Activated naive CD4-positive, alpha-beta T cell treated with anti-CD3 and anti-CD28 coated beads, Interleukin-2, amount 10 ng/mL, durations not matched to agents 7 days and 5 days (primary cell): ENCODE measurements around the gene PRMT7.

ENCODE experiments used
- CTCF ChIA-PET: fragments of 350-600 bp; sonication (Branson Sonifier 250); formaldehyde crosslinking; loops from one replicate; lab custom pipeline; 2021; ENCODE audit warnings: antibody characterized with exemption; lab: Charles Lee
- DNase-seq: peaks from one replicate; pipeline ENCODE4 v3.0.0-alpha.2; 2020
- H3K27ac Mint-ChIP-seq: one replicate; pipeline ENCODE4 v1.8.0; 2021; ENCODE audit warnings: mild to moderate bottlenecking, moderate library complexity, mixed read lengths
- H3K27me3 Mint-ChIP-seq: one replicate; pipeline ENCODE4 v1.8.0; 2021; ENCODE audit warnings: mild to moderate bottlenecking, mixed read lengths
- H3K36me3 Mint-ChIP-seq: one replicate; pipeline ENCODE4 v1.8.0; 2021; ENCODE audit warnings: mixed read lengths
- H3K4me1 Mint-ChIP-seq: one replicate; pipeline ENCODE4 v1.8.0; 2021; ENCODE audit warnings: mixed read lengths
- H3K4me3 Mint-ChIP-seq: one replicate; pipeline ENCODE4 v1.8.0; 2021; ENCODE audit warnings: mild to moderate bottlenecking, moderate library complexity, mixed read lengths
- H3K9me3 Mint-ChIP-seq: one replicate; pipeline ENCODE4 v1.8.0; 2021; ENCODE audit warnings: mixed read lengths

PRMT7 gene, protein sequence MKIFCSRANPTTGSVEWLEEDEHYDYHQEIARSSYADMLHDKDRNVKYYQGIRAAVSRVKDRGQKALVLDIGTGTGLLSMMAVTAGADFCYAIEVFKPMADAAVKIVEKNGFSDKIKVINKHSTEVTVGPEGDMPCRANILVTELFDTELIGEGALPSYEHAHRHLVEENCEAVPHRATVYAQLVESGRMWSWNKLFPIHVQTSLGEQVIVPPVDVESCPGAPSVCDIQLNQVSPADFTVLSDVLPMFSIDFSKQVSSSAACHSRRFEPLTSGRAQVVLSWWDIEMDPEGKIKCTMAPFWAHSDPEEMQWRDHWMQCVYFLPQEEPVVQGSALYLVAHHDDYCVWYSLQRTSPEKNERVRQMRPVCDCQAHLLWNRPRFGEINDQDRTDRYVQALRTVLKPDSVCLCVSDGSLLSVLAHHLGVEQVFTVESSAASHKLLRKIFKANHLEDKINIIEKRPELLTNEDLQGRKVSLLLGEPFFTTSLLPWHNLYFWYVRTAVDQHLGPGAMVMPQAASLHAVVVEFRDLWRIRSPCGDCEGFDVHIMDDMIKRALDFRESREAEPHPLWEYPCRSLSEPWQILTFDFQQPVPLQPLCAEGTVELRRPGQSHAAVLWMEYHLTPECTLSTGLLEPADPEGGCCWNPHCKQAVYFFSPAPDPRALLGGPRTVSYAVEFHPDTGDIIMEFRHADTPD

DNA sequence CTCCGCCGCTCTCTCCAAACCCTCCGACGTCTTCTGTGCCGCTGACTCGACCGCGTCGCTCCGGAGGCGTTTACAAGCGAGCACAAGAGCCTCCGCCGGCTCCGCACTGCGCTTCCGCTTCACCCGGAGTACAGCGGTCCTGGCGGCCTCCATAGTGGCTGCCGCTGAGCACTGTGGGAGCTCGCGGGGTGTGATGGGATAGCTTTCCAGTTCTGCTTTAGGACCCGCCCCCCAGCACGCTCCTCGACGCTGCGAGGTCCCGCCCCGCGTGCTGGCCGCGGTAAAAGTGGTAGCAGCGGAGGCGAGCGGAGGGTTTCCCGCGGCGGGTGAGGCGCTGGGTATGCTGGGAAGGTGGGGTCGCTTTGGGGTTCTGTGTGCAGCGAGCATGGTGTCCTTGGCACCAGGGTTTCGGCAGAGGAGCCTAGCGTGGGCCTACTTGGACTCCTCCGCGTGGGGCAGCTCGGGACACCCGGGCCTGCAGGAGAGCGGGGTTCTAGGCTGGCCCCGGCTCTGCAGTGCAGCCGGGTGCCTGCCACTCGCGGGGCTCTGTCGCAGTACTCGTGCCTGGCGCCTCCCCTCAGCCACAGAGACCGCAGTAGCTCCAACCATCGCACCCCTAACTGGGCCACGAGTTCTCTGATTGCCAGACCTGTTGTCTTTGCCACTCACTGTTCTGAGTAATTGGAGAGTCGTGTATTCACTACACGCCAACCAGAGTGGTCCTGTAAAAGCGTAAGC is at the start of gene PRMT7, which contains the start of gene SLC7A6OS:
Gene PRMT7, plus strand, starts transcription at position 246 of the 738 bp plus-strand sequence. CDS start 4,961 bp downstream, outside the sequence.
Gene SLC7A6OS, minus strand, starts transcription at position 173 of the 738 bp plus-strand sequence. Its CDS starts 20 bp downstream, at position 153.
- Mint-ChIP-seq H3K9me3 (no peaks in the 10 kb centered on the region), H3K4me1 (peaks cover 51% of the 10 kb centered on the region), H3K27ac (peak within 1 kb of the TSS; percentile 99), H3K36me3 (peaks cover 30% of the 10 kb centered on the region), H3K4me3 (peak within 1 kb of the TSS; percentile 86), H3K27me3 (no peaks in the 10 kb centered on the region)
- CTCF ChIA-PET = interaction anchor here (0.9 to 2.4 kb wide), 13 partner anchors 17 to 218 kb away, joined by 3 to 30 read pairs (median 4); partner anchors contain the start of gene SLC7A6
- DNase-seq = peak; percentile 96

DNA sequence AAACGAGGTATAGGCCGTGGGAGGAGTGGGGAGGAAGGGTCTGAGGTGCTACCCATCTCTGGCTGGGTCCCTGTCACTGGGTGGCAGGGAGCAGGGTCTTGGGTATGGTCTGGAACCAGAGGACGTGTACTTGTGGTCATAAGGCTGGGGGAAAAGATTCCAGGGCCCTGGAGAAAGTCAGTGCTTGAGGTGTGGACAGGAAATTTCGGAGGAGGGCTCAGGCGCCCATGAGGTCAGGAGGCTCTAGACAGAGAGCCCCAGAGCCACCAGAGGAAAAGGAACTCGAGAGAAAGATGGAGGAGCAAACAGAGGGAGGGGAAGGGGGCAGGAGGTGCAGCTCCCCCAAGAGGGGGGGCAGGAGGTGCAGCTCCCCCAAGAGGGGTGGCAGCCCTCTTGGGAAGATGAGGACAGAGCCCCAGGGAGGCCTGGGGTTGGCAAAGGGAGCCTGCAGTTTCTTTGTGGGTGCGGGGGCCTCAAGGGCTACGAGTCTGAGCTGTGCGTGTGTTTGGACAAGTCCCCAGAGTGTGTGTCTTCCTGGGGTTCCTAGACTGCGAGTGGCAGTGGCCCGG is 47.2 kb upstream of the PRMT7 start:
- Mint-ChIP-seq H3K9me3 (no peaks in the 10 kb centered on the region), H3K36me3 (peaks cover 22% of the 10 kb centered on the region), H3K4me3 (peak overlapping the region; percentile 91), H3K27ac (peak overlapping the region; percentile 94), H3K27me3 (no peaks in the 10 kb centered on the region), H3K4me1 (peaks cover 58% of the 10 kb centered on the region)
- CTCF ChIA-PET = interaction anchor here (0.6 to 9.7 kb wide), 30 partner anchors 8 to 174 kb away, joined by 3 to 432 read pairs (median 5); partner anchors contain the start of genes PRMT7 and SLC7A6OS
- no peak for DNase-seq

DNA sequence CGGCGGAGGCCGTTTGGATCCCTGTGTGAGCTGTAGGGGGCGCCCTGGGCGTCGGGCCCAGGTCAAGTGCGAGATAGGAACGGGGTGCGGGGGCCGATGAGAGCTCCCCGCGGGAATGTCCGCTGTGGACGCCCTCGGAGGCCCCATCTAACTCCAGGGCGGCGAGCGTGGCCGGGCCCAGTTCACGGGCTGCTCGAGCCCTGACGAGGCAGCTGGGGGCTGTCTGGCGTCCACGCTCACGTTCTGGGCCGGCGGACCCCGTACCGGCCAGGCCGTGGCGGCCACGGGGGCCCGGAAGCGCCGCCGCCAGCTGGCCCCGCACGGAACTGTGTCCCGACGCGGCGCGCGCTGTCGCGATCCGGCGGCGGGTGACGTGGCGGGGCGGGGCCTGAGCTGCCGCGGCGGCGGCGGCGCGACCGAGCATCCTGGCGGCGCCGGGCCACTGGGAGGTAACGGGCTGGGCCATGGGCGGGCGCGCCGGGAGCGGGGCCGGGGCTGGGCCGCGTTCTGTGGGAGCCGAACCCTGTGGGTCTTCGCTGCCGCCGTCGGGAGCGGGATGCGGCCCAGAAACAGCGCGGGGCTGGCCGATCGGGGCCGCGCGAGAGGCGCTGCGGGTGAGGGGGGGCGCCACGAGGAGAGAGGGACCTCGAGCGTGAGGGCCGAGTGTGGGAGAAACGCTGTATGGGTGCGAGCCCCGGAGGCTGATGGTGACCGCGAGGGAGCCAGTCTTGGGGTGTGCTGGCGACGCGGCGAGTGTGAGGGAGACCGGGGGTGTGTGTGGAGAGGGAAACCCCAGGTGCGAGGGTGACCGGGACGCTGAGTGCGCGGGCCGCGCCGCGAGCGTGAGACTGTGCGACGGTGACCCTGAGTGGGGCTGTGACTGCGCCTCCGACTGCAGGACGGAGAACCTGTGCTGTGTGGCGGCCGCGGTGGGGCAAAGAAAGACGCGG is 46.4 kb upstream of the PRMT7 start, which contains the start of gene SLC7A6:
Gene SLC7A6, plus strand, starts transcription at position 399 of the 950 bp plus-strand sequence. CDS start 10,201 bp downstream, outside the sequence.
- H3K27me3 Mint-ChIP-seq = no peaks in the 10 kb centered on the region
- H3K4me1 Mint-ChIP-seq = peaks cover 66% of the 10 kb centered on the region
- CTCF ChIA-PET = interaction anchor here (0.6 to 9.7 kb wide), 31 partner anchors 7 to 175 kb away, joined by 3 to 432 read pairs (median 5); partner anchors contain the start of genes PRMT7 and SLC7A6OS
- H3K36me3 Mint-ChIP-seq = peaks cover 28% of the 10 kb centered on the region
- H3K4me3 Mint-ChIP-seq = peak within 1 kb of the TSS; percentile 91
- peak within 1 kb of the TSS; percentile 98 for H3K27ac Mint-ChIP-seq
- peak; percentile 86 for DNase-seq
- no peaks in the 10 kb centered on the region for H3K9me3 Mint-ChIP-seq

DNA sequence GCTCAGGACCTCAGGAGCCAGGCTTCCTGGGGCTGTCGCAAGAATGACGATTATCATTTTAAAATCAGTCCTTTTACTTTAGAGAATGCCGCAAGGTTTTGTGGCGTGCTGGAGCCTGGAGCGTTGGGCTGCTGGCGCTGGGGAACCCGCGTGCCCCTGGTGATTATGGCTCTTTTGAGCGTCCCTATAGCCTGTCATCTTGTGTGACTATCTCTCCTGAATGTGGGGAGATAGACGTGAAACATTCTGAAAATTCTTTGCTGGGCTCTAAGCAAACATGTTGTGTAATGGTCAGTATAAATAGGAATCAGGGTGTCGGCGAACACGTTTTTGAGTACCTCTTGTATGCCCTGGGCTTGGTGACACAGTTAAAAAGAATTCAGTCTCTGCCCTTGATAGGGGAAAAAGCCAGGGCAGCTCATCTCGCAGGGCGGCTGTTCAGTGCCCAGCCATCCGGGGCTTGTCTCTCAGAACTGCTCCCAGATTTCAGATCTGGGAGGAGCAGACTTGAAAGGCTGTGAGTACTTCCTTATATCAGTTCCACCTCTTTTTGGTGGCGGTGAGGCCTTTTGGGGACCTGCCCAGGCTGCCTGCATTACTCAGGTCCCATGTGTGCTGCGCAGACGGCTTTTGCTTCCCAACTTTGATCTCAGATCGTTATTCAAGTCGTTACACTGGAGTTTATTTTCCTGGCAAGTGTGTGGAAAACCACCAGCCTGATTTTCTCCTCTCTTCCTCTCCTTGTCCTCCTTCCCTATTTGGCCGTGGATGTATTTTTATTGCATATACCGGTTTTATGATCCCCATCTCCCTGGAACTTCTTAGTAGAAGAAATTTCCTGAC is 45.5 kb upstream of the PRMT7 start:
- H3K27me3 Mint-ChIP-seq = no peaks in the 10 kb centered on the region
- no peaks in the 10 kb centered on the region for H3K9me3 Mint-ChIP-seq
- peak overlapping the region; percentile 91 for H3K4me3 Mint-ChIP-seq
- peaks cover 33% of the 10 kb centered on the region for H3K36me3 Mint-ChIP-seq
- peak; percentile 67 for DNase-seq
- CTCF ChIA-PET = interaction anchor here (0.6 to 9.7 kb wide), 3 partner anchors 15 to 59 kb away, joined by 3 to 432 read pairs (median 58); no protein-coding TSS in a partner anchor
- peak overlapping the region; percentile 98 for H3K27ac Mint-ChIP-seq
- peaks cover 75% of the 10 kb centered on the region for H3K4me1 Mint-ChIP-seq

DNA sequence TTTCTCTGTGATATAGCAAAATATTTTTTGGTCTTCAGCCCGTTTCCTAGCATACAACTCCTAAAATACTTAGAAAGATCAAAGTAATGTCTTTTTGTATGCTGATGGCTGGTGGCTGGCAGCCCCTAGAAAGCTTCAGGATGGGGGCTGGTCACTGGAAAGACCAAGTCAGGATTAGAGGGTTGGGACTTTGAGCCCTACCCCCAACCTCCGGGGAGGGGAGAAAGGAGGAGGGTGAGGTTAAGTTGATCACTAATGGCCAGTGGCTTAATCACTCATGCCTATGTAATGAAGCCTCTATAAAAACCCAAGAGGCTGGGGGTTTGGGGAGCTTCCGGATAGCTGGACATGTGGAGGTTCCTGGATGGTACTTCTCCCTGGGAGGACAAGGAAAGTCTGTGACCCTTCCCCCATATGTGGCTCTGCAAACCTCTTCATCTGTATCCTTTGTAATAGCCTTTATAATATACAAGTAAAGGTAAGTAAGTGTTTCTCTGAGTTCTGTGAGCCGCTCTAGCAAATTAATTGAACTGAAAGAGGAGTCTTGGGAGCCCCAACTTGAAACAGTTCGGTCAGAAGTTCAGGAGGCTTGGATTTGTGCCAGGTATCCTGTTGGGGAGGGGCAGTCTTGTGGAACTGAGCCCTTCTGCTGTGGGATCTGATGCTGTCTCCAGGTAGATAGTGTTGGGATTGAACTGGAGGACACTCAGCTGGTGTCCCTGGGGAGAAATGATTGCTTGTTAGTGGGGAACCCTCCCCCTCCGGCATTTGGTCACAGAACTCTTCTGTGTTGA is 43.0 kb upstream of the PRMT7 start:
- CTCF ChIA-PET = interaction anchor here (1.2 kb wide), 1 partner anchor 61 kb away, joined by 3 read pairs; no protein-coding TSS in a partner anchor
- H3K4me3 Mint-ChIP-seq = peak overlapping the region; percentile 14
- H3K36me3 Mint-ChIP-seq = peaks cover 48% of the 10 kb centered on the region
- no peaks in the 10 kb centered on the region for H3K9me3 Mint-ChIP-seq
- no peak for DNase-seq
- no peak overlapping the region for H3K27ac Mint-ChIP-seq
- H3K4me1 Mint-ChIP-seq = peaks cover 82% of the 10 kb centered on the region
- no peaks in the 10 kb centered on the region for H3K27me3 Mint-ChIP-seq

DNA sequence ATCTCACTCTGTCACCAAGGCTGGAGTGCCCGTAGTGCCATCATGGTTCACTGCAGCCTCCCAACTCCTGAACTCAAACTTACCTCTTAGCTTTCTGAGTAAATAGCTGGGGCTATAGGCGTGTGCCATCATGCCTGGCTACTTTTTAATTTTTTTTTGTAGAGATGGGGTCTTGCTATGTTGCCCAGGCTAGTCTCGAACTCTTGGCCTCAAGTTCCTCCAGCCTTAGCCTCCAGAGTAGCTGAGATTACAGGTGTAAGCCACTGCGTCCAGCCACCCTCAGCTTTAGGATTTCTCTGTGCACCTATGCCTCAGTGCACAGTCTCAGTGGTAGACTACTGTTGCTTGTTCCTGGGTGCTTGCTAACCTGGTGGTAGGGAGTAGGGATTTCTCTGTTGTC is 41.0 kb upstream of the PRMT7 start:
- CTCF ChIA-PET = interaction anchor here (0.6 to 4.2 kb wide), 6 partner anchors 7 to 1333 kb away, joined by 3 to 30 read pairs (median 5); partner anchors contain the start of gene SLC7A6
- Mint-ChIP-seq H3K9me3 (no peaks in the 10 kb centered on the region), H3K4me3 (no peak overlapping the region), H3K27ac (peak overlapping the region; percentile 60), H3K36me3 (peaks cover 68% of the 10 kb centered on the region), H3K27me3 (no peaks in the 10 kb centered on the region), H3K4me1 (peaks cover 91% of the 10 kb centered on the region)
- no peak for DNase-seq

DNA sequence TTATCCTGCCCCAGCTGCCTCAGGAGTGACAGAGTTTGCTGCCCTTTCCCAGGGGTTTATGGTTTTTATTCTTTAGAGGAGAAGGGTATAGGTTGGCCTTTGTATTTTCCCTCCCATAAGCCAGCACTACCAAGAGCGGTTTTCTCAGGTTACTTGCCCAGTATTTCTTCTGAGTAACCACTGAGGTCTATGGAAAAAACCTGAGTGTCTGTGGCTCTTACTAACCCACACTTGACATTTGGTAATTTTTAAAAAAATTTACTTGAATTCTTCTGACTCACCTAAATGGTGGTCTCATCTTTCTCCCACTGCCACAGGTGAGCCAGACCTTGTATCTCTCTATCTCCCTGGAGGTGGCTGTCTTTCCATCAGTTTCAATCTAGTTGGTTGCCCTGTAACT is 40.5 kb upstream of the PRMT7 start:
- Mint-ChIP-seq H3K27me3 (no peaks in the 10 kb centered on the region), H3K27ac (peak overlapping the region; percentile 60), H3K36me3 (peaks cover 71% of the 10 kb centered on the region), H3K9me3 (no peaks in the 10 kb centered on the region), H3K4me1 (peaks cover 94% of the 10 kb centered on the region), H3K4me3 (no peak overlapping the region)
- DNase-seq = no peak
- CTCF ChIA-PET = interaction anchor here (1.0 to 4.2 kb wide), 4 partner anchors 8 to 18 kb away, joined by 3 to 30 read pairs (median 5); partner anchors contain the start of gene SLC7A6

DNA sequence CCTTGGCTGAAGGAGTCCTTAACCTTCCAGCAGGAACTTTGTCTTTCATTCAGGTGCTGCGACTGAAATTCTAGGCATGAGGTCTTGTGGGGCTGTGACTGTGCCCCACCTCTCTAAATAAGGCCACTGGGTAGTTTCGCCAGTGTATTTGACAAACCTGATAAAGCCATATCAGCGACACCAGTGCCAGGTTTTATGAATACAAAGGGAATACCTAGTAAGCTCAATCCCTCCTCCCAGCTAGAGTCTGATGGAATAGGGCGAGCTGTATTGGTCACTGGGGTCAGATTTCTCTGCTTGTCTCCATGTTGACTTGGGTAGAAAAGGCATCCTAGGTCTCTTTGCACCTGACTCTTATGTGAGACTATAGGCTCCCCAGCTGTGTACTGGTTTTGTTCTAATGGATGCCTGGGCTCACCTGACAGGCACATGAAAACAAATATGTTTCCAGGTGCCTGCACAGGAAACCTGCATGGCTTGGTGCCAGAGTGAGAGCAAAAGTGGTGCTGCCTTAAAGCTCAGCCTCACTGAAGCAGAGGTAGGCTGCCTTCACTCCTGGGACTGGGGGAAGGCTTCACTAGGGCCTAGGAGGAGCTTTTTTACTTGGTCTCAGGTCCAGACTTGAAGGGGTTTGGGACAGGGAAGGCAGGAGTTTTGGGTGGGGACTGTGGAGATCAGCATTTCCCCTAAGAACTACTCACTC is 38.2 kb upstream of the PRMT7 start:
- Mint-ChIP-seq H3K4me3 (peak overlapping the region; percentile 55), H3K27me3 (no peaks in the 10 kb centered on the region), H3K27ac (peak overlapping the region; percentile 91), H3K9me3 (no peaks in the 10 kb centered on the region), H3K36me3 (peaks cover 72% of the 10 kb centered on the region), H3K4me1 (peaks cover 91% of the 10 kb centered on the region)
- DNase-seq = peak; percentile 69
- CTCF ChIA-PET = interaction anchor here (1.0 to 4.2 kb wide), 8 partner anchors 10 to 249 kb away, joined by 3 to 30 read pairs (median 6); partner anchors contain the start of genes PRMT7, SLC7A6 and SLC7A6OS

DNA sequence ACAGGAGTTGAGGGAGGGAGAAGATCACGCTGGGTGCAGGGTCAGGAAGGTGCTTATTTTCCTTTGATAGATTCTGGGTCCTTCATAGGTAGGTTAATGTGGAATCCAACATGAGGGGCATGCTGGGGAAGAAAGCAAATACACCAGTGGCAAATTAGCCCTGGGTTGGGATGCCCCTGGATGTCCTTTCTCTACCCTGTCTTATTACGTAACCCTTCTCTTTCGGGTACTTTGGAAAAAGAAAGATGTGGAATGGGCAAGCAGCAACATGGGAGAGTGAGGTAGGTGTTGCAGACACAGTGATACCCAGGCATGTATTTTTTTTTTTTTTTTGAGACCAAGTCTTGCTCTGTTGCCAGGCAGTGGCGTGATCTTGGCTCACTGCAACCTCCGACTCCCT is 37.4 kb upstream of the PRMT7 start:
- DNase-seq = no peak
- CTCF ChIA-PET = interaction anchor here (1.0 to 4.2 kb wide), 8 partner anchors 10 to 248 kb away, joined by 3 to 30 read pairs (median 6); partner anchors contain the start of genes PRMT7, SLC7A6 and SLC7A6OS
- Mint-ChIP-seq H3K27me3 (no peaks in the 10 kb centered on the region), H3K4me1 (peaks cover 83% of the 10 kb centered on the region), H3K4me3 (peak overlapping the region; percentile 55), H3K27ac (peak overlapping the region; percentile 91), H3K36me3 (peaks cover 66% of the 10 kb centered on the region), H3K9me3 (no peaks in the 10 kb centered on the region)

DNA sequence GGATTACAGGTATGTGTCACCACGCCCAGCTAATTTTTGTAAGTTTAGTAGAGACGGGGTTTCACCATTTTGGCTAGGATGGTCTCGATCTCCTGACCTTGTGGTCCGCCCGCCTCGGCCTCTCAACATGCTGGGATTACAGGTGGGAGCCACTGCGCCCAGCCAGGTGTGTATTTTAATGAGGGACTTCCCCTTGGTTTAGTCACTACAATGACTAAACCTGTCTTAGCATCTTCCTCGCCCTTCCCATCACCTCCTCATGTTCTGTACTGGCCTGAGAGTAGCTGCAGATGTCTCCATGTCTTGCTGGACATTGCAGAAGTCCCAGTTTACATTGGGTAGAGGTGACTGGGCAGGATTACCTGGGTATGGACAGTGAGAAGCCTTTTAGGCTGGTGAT is 36.9 kb upstream of the PRMT7 start:
- Mint-ChIP-seq H3K4me1 (peaks cover 80% of the 10 kb centered on the region), H3K4me3 (no peak overlapping the region), H3K27ac (peak overlapping the region; percentile 91), H3K27me3 (no peaks in the 10 kb centered on the region), H3K9me3 (no peaks in the 10 kb centered on the region), H3K36me3 (peaks cover 65% of the 10 kb centered on the region)
- DNase-seq = no peak
- CTCF ChIA-PET = interaction anchor here (1.8 to 4.0 kb wide), 3 partner anchors 10 to 16 kb away, joined by 8 to 21 read pairs (median 9); partner anchors contain the start of gene SLC7A6
